Mesenchymal stem cell (in vitro differentiated cells and primary cell): ENCODE data around the gene CDC16.
A peak's percentile ranks its signal among the peaks of the same experiment; 100 is the strongest.

Experiments used
- DNase-seq: peaks from one replicate; pipeline ENCODE4 v3.0.0-alpha.2; 2013
- H2AFZ ChIP-seq: one replicate; pipeline ENCODE4 v1.6.1; 2013; ENCODE audit warnings: low read depth, mild to moderate bottlenecking, control low read depth, inconsistent platforms, low read length, moderate library complexity
- H2AK5ac ChIP-seq: 2 replicates; pipeline ENCODE4 v1.6.1; 2013; ENCODE audit warnings: low read length, moderate library complexity, mild to moderate bottlenecking, inconsistent platforms; ENCODE audit not compliant: severe bottlenecking
- H2BK120ac ChIP-seq: one replicate; pipeline ENCODE4 v1.6.1; 2013; ENCODE audit warnings: low read depth, mild to moderate bottlenecking, inconsistent platforms, low read length, moderate library complexity
- H2BK12ac ChIP-seq, 2 experiments: one replicate each; pipeline ENCODE4 v1.6.1; 2013; ENCODE audit warnings: inconsistent platforms in 2 of 2, low read length in 2 of 2, mild to moderate bottlenecking in 2 of 2, moderate library complexity in 2 of 2, control low read depth in 1 of 2
- H2BK15ac ChIP-seq: one replicate; pipeline ENCODE4 v1.6.1; 2013; ENCODE audit warnings: mild to moderate bottlenecking, low read depth, inconsistent platforms; ENCODE audit not compliant: poor library complexity, severe bottlenecking
- H2BK5ac ChIP-seq: 2 replicates; pipeline ENCODE4 v1.6.1; 2013; ENCODE audit warnings: low read depth, mild to moderate bottlenecking, low read length, control low read depth, inconsistent platforms; ENCODE audit not compliant: poor library complexity, severe bottlenecking
- H3K14ac ChIP-seq, 2 experiments: one replicate each; pipeline ENCODE4 v1.6.1; 2013; ENCODE audit warnings: inconsistent platforms in 2 of 2, low read length in 2 of 2, control low read depth in 1 of 2, mild to moderate bottlenecking in 1 of 2, moderate library complexity in 1 of 2
- H3K18ac ChIP-seq, 2 experiments: one replicate each; pipeline ENCODE4 v1.6.1; 2013; ENCODE audit warnings: inconsistent platforms in 2 of 2, low read length in 2 of 2, control low read depth in 1 of 2, low read depth in 1 of 2, mild to moderate bottlenecking in 1 of 2
- H3K23ac ChIP-seq, 2 experiments: one replicate each; pipeline ENCODE4 v1.6.1; 2013; ENCODE audit warnings: inconsistent platforms in 2 of 2, low read length in 2 of 2, mild to moderate bottlenecking in 2 of 2, moderate library complexity in 2 of 2, control low read depth in 1 of 2
- H3K27ac ChIP-seq: 2 replicates; pipeline ENCODE4 v1.5.1; 2013; ENCODE audit warnings: mild to moderate bottlenecking, moderate library complexity, low read length, control low read depth, inconsistent platforms; ENCODE audit not compliant: poor library complexity, severe bottlenecking
- H3K27me3 ChIP-seq, 2 experiments: 2 replicates each; pipeline versions ENCODE4 v1.6.1 to v1.7.0; 2013; ENCODE audit warnings: low read length in 2 of 2, mild to moderate bottlenecking in 2 of 2, moderate library complexity in 2 of 2, control low read depth in 1 of 2, inconsistent platforms in 1 of 2; ENCODE audit not compliant: control insufficient read depth in 1 of 2, insufficient read depth in 1 of 2
- H3K36me3 ChIP-seq, 2 experiments: 2 replicates each; pipeline versions ENCODE4 v1.6.1 to v1.7.0; 2013; ENCODE audit warnings: low read length in 2 of 2, control low read depth in 1 of 2, inconsistent platforms in 1 of 2, low read depth in 1 of 2, mild to moderate bottlenecking in 1 of 2; ENCODE audit not compliant: insufficient read depth in 2 of 2, control insufficient read depth in 1 of 2
- H3K4ac ChIP-seq, 2 experiments: one replicate each; pipeline ENCODE4 v1.6.1; 2013; ENCODE audit warnings: inconsistent platforms in 2 of 2, low read length in 2 of 2, mild to moderate bottlenecking in 2 of 2, moderate library complexity in 2 of 2, control low read depth in 1 of 2, low read depth in 1 of 2
- H3K4me1 ChIP-seq: 2 replicates; pipeline ENCODE4 v1.6.1; 2013; ENCODE audit warnings: low read depth, low read length, control low read depth; ENCODE audit not compliant: control insufficient read depth, insufficient read depth
- H3K4me2 ChIP-seq: 2 replicates; pipeline ENCODE4 v1.6.1; 2013; ENCODE audit warnings: low read length, mild to moderate bottlenecking, inconsistent platforms; ENCODE audit not compliant: poor library complexity, severe bottlenecking
- H3K4me3 ChIP-seq, 2 experiments: 2 replicates each; pipeline versions ENCODE4 v1.5.1 to v1.7.0; 2013; ENCODE audit warnings: low read length in 2 of 2, mild to moderate bottlenecking in 2 of 2, control low read depth in 1 of 2, low read depth in 1 of 2; ENCODE audit not compliant: insufficient read depth in 1 of 2
- H3K79me1 ChIP-seq: replicated peaks from 2 replicates; pipeline ENCODE4 v1.6.1; 2013; ENCODE audit warnings: mild to moderate bottlenecking, control low read depth, low read length, inconsistent platforms; ENCODE audit not compliant: poor library complexity, severe bottlenecking
- H3K9ac ChIP-seq: 2 replicates; pipeline ENCODE4 v1.7.0; 2013; ENCODE audit warnings: mild to moderate bottlenecking, low read length, moderate library complexity
- H3K9me3 ChIP-seq: 2 replicates; pipeline ENCODE4 v1.7.0; 2013; ENCODE audit warnings: mild to moderate bottlenecking, low read length; ENCODE audit not compliant: control insufficient read depth
- H4K8ac ChIP-seq: one replicate; pipeline ENCODE4 v1.6.1; 2013; ENCODE audit warnings: inconsistent platforms, mild to moderate bottlenecking, low read length, moderate library complexity
- H4K91ac ChIP-seq: one replicate; pipeline ENCODE4 v1.6.1; 2013; ENCODE audit warnings: mild to moderate bottlenecking, low read length, inconsistent platforms
- WGBS: methylation state at CpG from one replicate; pipeline ENCODE4 v1.1.7; 2013; ENCODE audit warnings: mixed read lengths; 5-methylcytosine and 5-hydroxymethylcytosine counted together

The CDC16 gene

GRCh38 chr13:114234266-114234644, 442 bp upstream of the CDC16 start:
- Histone ChIP-seq H2BK12ac (no peak overlapping the region), H3K4me2 (peak overlapping the region; percentile 91), H3K4me3 (peak overlapping the region; percentile 93 to 98), H4K91ac (peak overlapping the region; percentile 75), H3K4me1 (peaks cover 4% of the 10 kb centered on the region), H4K8ac (peak overlapping the region; percentile 96), H3K27ac (no peak overlapping the region), H3K9ac (peak overlapping the region; percentile 83), H3K4ac (peak overlapping the region in 1 of 2 experiments; percentile 73), H2AFZ (no peak overlapping the region), H2AK5ac (no peak overlapping the region), H3K14ac (no peak overlapping the region), H3K27me3 (peaks cover 3 to 10% of the 10 kb centered on the region in 2 experiments), H2BK120ac (no peak overlapping the region), H3K23ac (no peak overlapping the region), H2BK5ac (no peak overlapping the region), H3K79me1 (peaks cover 11% of the 10 kb centered on the region), H3K18ac (peak overlapping the region in 1 of 2 experiments; percentile 34), H2BK15ac (no peak overlapping the region), H3K9me3 (no peaks in the 10 kb centered on the region), H3K36me3 (peaks cover 18 to 26% of the 10 kb centered on the region in 2 experiments)
- WGBS, result 51% methylated on average over 2 of the region's 4 CpGs
- no peak for DNase-seq

- peak overlapping the region; percentile 80 to 97 for H3K4ac ChIP-seq
- H3K9me3 ChIP-seq, result no peaks in the 10 kb centered on the region
- H3K4me1 ChIP-seq, result peaks cover 2% of the 10 kb centered on the region
- H3K18ac ChIP-seq, result peak overlapping the region in 1 of 2 experiments; percentile 28
- H2BK5ac ChIP-seq, result no peak overlapping the region
- no peak overlapping the region for H2BK12ac ChIP-seq
- H2AK5ac ChIP-seq, result no peak overlapping the region
- H4K8ac ChIP-seq, result no peak overlapping the region
- peaks cover 14% of the 10 kb centered on the region for H3K79me1 ChIP-seq
- DNase-seq, result peak; percentile 9
- H2AFZ ChIP-seq, result no peak overlapping the region
- no peak overlapping the region for H3K14ac ChIP-seq
- peak overlapping the region; percentile 95 for H3K4me2 ChIP-seq
- H3K23ac ChIP-seq, result no peak overlapping the region
- no peak overlapping the region for H2BK15ac ChIP-seq
- peaks cover 21 to 40% of the 10 kb centered on the region in 2 experiments for H3K36me3 ChIP-seq
- H2BK120ac ChIP-seq, result no peak overlapping the region
- H4K91ac ChIP-seq, result peak overlapping the region; percentile 61
- peak overlapping the region; percentile 14 for H3K27ac ChIP-seq
- H3K27me3 ChIP-seq, result peaks cover under 1% of the 10 kb centered on the region in 2 experiments
- 33% methylated on average over 10 of the region's 10 CpGs for WGBS
- H3K4me3 ChIP-seq, result peak overlapping the region; percentile 55 to 93
- H3K9ac ChIP-seq, result peak overlapping the region; percentile 91
Measured at GRCh38 chr13:114235697-114236096, 1.0 kb downstream of the CDC16 start.

GRCh38 chr13:114236227-114236626, 1.5 kb downstream of the CDC16 start:
- Histone ChIP-seq H2AFZ (no peak overlapping the region), H3K9me3 (no peaks in the 10 kb centered on the region), H2AK5ac (no peak overlapping the region), H2BK12ac (no peak overlapping the region), H2BK5ac (no peak overlapping the region), H2BK120ac (no peak overlapping the region), H3K9ac (peak overlapping the region; percentile 91), H3K27me3 (no peaks in the 10 kb centered on the region), H3K27ac (no peak overlapping the region), H3K18ac (no peak overlapping the region), H3K14ac (no peak overlapping the region), H3K23ac (no peak overlapping the region), H4K8ac (no peak overlapping the region), H3K36me3 (peaks cover 24 to 46% of the 10 kb centered on the region in 2 experiments), H3K4ac (no peak overlapping the region), H3K4me1 (peaks cover 2% of the 10 kb centered on the region), H3K79me1 (peaks cover 14% of the 10 kb centered on the region), H3K4me3 (peak overlapping the region in 1 of 2 experiments; percentile 93), H3K4me2 (no peak overlapping the region), H4K91ac (no peak overlapping the region), H2BK15ac (no peak overlapping the region)
- no peak for DNase-seq
- WGBS, result no CpG with 5 or more reads among the region's 4 CpGs

GRCh38 chr13:114237415-114238112, 2.9 kb downstream of the CDC16 start:
- Histone ChIP-seq H2BK120ac (no peak overlapping the region), H3K4me1 (peaks cover 2% of the 10 kb centered on the region), H3K27me3 (no peaks in the 10 kb centered on the region), H3K9me3 (no peaks in the 10 kb centered on the region), H3K4me3 (no peak overlapping the region), H4K91ac (no peak overlapping the region), H3K27ac (no peak overlapping the region), H3K4ac (no peak overlapping the region), H3K79me1 (peaks cover 16% of the 10 kb centered on the region), H2BK5ac (no peak overlapping the region), H2BK15ac (no peak overlapping the region), H2AK5ac (no peak overlapping the region), H3K36me3 (peaks cover 31 to 59% of the 10 kb centered on the region in 2 experiments), H3K4me2 (no peak overlapping the region), H3K14ac (no peak overlapping the region), H4K8ac (no peak overlapping the region), H3K18ac (no peak overlapping the region), H2AFZ (no peak overlapping the region), H2BK12ac (no peak overlapping the region), H3K23ac (no peak overlapping the region), H3K9ac (no peak overlapping the region)
- WGBS, result 89% methylated on average over 7 of the region's 7 CpGs
- no peak for DNase-seq
